IPS-18c (cell line): ENCODE data around the gene CYBB.

Source experiments
- H3K4me3 ChIP-seq: 2 replicates; pipeline ENCODE4 v1.7.0; 2013; ENCODE audit warnings: low read depth, mild to moderate bottlenecking, low read length, moderate library complexity; ENCODE audit not compliant: insufficient read depth
- H3K9me3 ChIP-seq: one replicate; pipeline ENCODE4 v1.6.1; 2013; ENCODE audit warnings: mild to moderate bottlenecking, low read length, moderate library complexity; ENCODE audit not compliant: control insufficient read depth, insufficient read depth

CYBB gene

GRCh38 chrX:37776987-37777325 is 2.9 kb upstream of the CYBB start:
- H3K4me3 ChIP-seq = no peak overlapping the region
- no peaks in the 10 kb centered on the region for H3K9me3 ChIP-seq

GRCh38 chrX:37781081-37781480 is 1.2 kb downstream of the CYBB start:
- H3K4me3 ChIP-seq = no peak overlapping the region
- H3K9me3 ChIP-seq = no peaks in the 10 kb centered on the region

- Histone ChIP-seq H3K4me3 (no peak overlapping the region), H3K9me3 (no peaks in the 10 kb centered on the region)
Measured at GRCh38 chrX:37781814-37782213, 2.0 kb downstream of the CYBB start.

DNA sequence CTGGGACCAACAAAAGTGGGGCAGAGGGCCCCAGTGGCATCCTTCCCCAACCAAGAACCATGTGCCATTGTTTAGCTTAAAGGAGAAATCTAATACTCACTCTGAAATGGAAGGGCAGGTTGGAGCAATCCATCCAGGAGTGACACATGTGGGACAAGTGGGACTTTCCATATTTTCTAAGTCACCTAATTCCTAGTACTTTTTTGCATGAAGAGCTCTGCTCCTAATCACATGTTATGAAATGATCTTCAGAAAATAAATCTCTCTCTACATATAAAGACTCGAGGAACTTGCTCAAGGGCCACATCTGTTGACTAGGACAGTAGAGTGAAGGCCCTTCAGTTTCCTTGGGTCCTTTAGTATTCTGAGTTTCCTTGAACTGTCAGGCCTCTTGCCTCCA is 2.5 kb downstream of the CYBB start:
- Histone ChIP-seq H3K4me3 (no peak overlapping the region), H3K9me3 (no peaks in the 10 kb centered on the region)

DNA sequence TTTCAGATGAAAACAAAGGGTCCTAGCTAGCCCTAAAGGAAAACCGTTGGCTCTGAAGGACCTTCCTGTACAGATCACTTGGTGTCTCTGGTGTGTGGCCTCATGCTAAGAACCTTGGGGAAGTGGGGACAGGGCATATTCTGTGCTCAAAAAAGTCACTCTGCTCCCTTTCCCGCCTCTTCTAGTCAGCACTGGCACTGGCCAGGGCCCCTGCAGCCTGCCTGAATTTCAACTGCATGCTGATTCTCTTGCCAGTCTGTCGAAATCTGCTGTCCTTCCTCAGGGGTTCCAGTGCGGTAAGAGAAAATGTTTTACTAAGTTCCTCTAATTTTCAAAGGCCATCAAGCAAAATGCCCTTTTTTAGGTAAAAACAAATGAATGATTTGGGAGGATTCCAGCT is 3.4 kb downstream of the CYBB start:
- Histone ChIP-seq H3K4me3 (no peak overlapping the region), H3K9me3 (no peaks in the 10 kb centered on the region)

- Histone ChIP-seq H3K9me3 (no peaks in the 10 kb centered on the region), H3K4me3 (no peak overlapping the region)
Measured at GRCh38 chrX:37785569-37785968, 5.7 kb downstream of the CYBB start.

DNA sequence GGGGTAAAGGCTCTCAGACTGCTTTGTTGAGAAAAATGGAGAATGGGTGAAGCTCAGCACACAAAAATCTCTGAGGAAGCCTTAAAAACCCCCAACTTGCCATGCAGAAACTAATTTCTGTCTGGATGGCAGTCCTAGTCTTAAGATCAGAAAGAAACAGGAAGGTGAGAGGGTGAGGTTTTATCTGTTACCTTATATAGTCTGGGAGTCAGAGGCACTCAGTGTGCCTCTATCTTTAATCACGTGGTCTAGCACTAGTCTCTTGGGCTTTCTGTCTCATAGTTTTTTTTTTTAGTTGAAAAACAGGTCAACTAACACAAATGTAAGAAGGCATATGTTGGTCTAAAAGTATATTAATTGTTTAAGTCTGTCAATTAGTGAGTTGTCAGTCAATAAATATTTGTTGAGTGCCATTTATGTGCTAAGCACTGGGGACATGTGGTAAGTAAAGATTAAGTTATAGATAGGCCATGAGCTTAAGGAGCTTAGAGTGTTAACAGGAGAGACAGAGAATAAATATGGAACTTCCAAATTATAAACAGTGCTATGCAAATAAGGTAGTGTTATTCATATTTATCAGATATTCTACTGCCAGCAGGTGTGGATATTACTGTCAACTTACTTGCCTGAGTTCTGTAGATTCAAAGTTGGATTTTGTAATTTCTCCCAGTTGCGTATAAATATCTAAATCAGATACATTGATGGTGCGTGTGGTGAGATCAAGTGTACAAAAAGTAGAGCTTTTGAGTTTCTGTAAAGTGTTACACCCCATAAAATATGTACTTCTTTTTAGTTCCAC is 7.0 kb downstream of the CYBB start:
- no peaks in the 10 kb centered on the region for H3K9me3 ChIP-seq
- no peak overlapping the region for H3K4me3 ChIP-seq

GRCh38 chrX:37787423-37787869 is 7.6 kb downstream of the CYBB start:
- Histone ChIP-seq H3K4me3 (no peak overlapping the region), H3K9me3 (no peaks in the 10 kb centered on the region)

DNA sequence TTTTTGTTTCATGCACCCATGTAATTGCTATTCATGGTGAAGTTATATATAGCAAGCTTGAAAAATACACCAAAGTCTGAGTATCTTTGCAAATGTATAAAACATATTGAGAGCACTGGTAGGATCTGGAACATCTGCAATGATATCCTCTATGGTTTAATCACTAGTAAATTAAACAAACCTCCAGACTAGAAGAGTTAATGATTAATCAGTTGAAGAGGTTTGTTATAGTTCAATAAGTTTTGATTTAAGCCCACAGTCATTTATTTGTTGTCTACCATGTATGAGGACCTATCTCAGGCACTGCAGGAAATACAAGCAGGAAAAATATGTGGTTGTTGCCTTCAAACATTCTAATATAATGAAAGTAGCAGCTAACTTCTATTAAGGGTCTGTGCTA is 16.5 kb downstream of the CYBB start:
- Histone ChIP-seq H3K4me3 (no peak overlapping the region), H3K9me3 (no peaks in the 10 kb centered on the region)

- H3K9me3 ChIP-seq = no peaks in the 10 kb centered on the region
- H3K4me3 ChIP-seq = no peak overlapping the region
Measured at GRCh38 chrX:37796805-37797204, 16.9 kb downstream of the CYBB start.

DNA sequence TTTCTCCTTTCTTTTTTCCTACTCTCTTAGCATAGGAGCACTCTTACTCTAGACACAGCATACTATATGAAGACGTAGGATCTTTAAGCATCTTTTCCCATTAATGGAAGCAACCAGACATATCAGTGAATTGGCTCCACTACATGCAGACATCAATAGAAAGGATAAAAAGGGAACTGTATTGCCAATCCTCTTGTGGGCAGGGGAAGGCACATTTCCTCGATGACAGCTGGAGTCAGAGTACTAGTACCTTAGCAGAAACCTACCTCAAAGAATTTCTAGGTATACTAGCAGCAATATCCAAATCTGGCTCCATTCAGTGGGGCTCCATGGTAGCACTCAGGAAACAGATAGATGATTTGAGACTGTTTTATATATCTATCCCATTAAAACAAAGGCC is 20.1 kb downstream of the CYBB start:
- H3K4me3 ChIP-seq = no peak overlapping the region

GRCh38 chrX:37800717-37801116 is 20.9 kb downstream of the CYBB start:
- H3K9me3 ChIP-seq = no peaks in the 10 kb centered on the region
- no peak overlapping the region for H3K4me3 ChIP-seq

More for the DNA sequence above, 20.1 kb downstream of the CYBB start:
- H3K9me3 ChIP-seq = no peaks in the 10 kb centered on the region

GRCh38 chrX:37802028-37802427 is 22.2 kb downstream of the CYBB start:
- H3K9me3 ChIP-seq = no peaks in the 10 kb centered on the region
- H3K4me3 ChIP-seq = no peak overlapping the region

GRCh38 chrX:37803057-37803456 is 23.2 kb downstream of the CYBB start:
- Histone ChIP-seq H3K4me3 (no peak overlapping the region), H3K9me3 (no peaks in the 10 kb centered on the region)

- Histone ChIP-seq H3K9me3 (no peaks in the 10 kb centered on the region), H3K4me3 (no peak overlapping the region)
Measured at GRCh38 chrX:37809970-37810369, 30.1 kb downstream of the CYBB start.

- Histone ChIP-seq H3K4me3 (no peak overlapping the region), H3K9me3 (no peaks in the 10 kb centered on the region)
Measured at GRCh38 chrX:37812110-37812509, 32.3 kb downstream of the CYBB start.

GRCh38 chrX:37813570-37813969 is 33.7 kb downstream of the CYBB start:
- Histone ChIP-seq H3K9me3 (no peaks in the 10 kb centered on the region), H3K4me3 (no peak overlapping the region)

DNA sequence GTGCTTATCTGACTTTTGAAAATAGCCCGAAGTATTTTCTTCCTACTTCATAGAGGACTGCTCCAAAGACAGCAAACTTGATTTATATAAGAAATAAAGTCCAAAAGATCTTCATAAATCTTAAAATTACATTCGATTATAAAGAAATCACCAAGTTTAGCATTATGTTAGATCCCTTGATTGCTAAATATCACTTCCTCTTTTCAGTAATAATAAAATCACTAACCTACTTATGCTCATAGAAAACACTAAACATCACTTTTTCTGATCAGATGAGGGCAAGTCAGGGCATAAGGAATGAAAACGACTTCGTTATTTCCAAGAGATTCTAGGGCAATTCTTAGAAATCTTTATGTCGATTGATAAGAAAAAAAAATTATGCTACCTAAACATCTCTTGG is 35.5 kb downstream of the CYBB start:
- Histone ChIP-seq H3K4me3 (no peak overlapping the region), H3K9me3 (no peaks in the 10 kb centered on the region)

- H3K4me3 ChIP-seq = no peak overlapping the region
- H3K9me3 ChIP-seq = no peaks in the 10 kb centered on the region
Measured at GRCh38 chrX:37816766-37817165, 36.9 kb downstream of the CYBB start.
